NCI-H1436 (cell line): Measurements from ENCODE around the gene KIF21B.

Experiments
- DNase-seq: peaks from one replicate; lab custom pipeline; 2025; lab: John Stamatoyannopoulos, UW

The KIF21B gene

GRCh38 chr1:201049248-201049831, 25.8 kb upstream of the KIF21B start:
- DNase-seq: no peak

GRCh38 chr1:201048521-201048920, 25.0 kb upstream of the KIF21B start:
- DNase-seq: no peak

GRCh38 chr1:201044119-201044518, 20.6 kb upstream of the KIF21B start:
- DNase-seq: no peak

GRCh38 chr1:201042779-201043461, 19.4 kb upstream of the KIF21B start:
- peak; percentile 81 for DNase-seq

- DNase-seq: no peak
These were observed 17.5 kb upstream of the KIF21B start for GRCh38 chr1:201041011-201041410.

GRCh38 chr1:201039876-201040275, 16.4 kb upstream of the KIF21B start:
- DNase-seq: no peak

- no peak for DNase-seq
These were observed 15.9 kb upstream of the KIF21B start for GRCh38 chr1:201039418-201039817.

- no peak for DNase-seq
These were observed 14.8 kb upstream of the KIF21B start for GRCh38 chr1:201038186-201038876.

GRCh38 chr1:201036188-201036842, 12.8 kb upstream of the KIF21B start:
- DNase-seq: no peak

- DNase-seq: no peak
These were observed 11.2 kb upstream of the KIF21B start for GRCh38 chr1:201034671-201035070.

GRCh38 chr1:201032408-201032807, 8.9 kb upstream of the KIF21B start:
- no peak for DNase-seq

GRCh38 chr1:201028461-201028889, 5.0 kb upstream of the KIF21B start:
- no peak for DNase-seq

GRCh38 chr1:201026836-201027235, 3.3 kb upstream of the KIF21B start:
- no peak for DNase-seq

- DNase-seq: no peak
These were observed 2.7 kb upstream of the KIF21B start for GRCh38 chr1:201026234-201026633.

- no peak for DNase-seq
These were observed 2.1 kb upstream of the KIF21B start for GRCh38 chr1:201025571-201026002.

GRCh38 chr1:201024625-201024998, 1.1 kb upstream of the KIF21B start:
- DNase-seq: no peak

GRCh38 chr1:201023920-201024624, 558 bp upstream of the KIF21B start:
- DNase-seq: no peak

GRCh38 chr1:201022820-201023516, 546 bp downstream of the KIF21B start:
- peak; percentile 27 for DNase-seq

- DNase-seq: no peak
These were observed 1.1 kb downstream of the KIF21B start for GRCh38 chr1:201022493-201022819.

GRCh38 chr1:201021630-201022492, 1.7 kb downstream of the KIF21B start:
- DNase-seq: peak; percentile 61
